ENCODE data around the gene CTSD. TPM values are rescaled to one million over a fixed set of nuclear protein-coding genes. Genes with fewer than 3 reads are reported as not detected.
A peak's percentile ranks its signal among the peaks of the same experiment; 100 is the strongest.

Gene CTSD
- polyA plus RNA-seq, 2 of the 4 experiments (the other 2 are of a cell fraction) = 74.0 to 310 TPM

GRCh38 chr11:1778141-1778911 lies 14.6 kb upstream of the CTSD start:
- no peak for FAIRE-seq
- Histone ChIP-seq H3K27ac (peak overlapping the region; percentile 19 to 75; a peak in 4 of 6 replicates), H3K4me1 (peaks cover 39% of the 10 kb centered on the region), H3K9me3 (no peaks in the 10 kb centered on the region), H3K4me3 (no peak overlapping the region), H3K4me2 (no peak overlapping the region)
- ChIA-PET POLR2A (no interaction called here), CTCF (interaction anchor here (1.7 to 2.4 kb wide), 2 partner anchors 11 to 54 kb away, joined by 4 to 13 read pairs; no protein-coding TSS in a partner anchor)
- no peak for DNase-seq (ENCODE audit: low read depth in 1 of 2, low spot score in 1 of 2)
- no peak for ATAC-seq
- 82% methylated on average over 10 of the region's 14 CpGs for WGBS (ENCODE audit: missing lambda C conversion rate)
- TF ChIP-seq MAX (IDR thresholded peaks at IDR 0.05) (no peak), REST (IDR thresholded peaks at IDR 0.05) (no peak), CBX2 (IDR thresholded peaks at IDR 0.05; ENCODE audit: borderline replicate concordance, low read depth) (no peak), ZC3H11A (IDR thresholded peaks at IDR 0.05) (no peak), ESRRA (IDR thresholded peaks at IDR 0.05; ENCODE audit: borderline replicate concordance, low read length) (no peak)

- FAIRE-seq (no peak), DNase-seq (ENCODE audit: low read depth in 1 of 2, low spot score in 1 of 2) (no peak), ATAC-seq (no peak)
- Histone ChIP-seq H3K4me1 (peaks cover 39% of the 10 kb centered on the region), H3K4me3 (no peak overlapping the region), H3K27ac (peak overlapping the region; percentile 19 to 75; a peak in 4 of 6 replicates), H3K4me2 (no peak overlapping the region), H3K9me3 (no peaks in the 10 kb centered on the region)
- ChIA-PET CTCF (interaction anchor here (0.8 to 2.4 kb wide), 4 partner anchors 12 to 105 kb away, joined by 3 to 13 read pairs (median 6); partner anchors contain the start of gene CTSD), POLR2A (no interaction called here)
- TF ChIP-seq HES2 (IDR thresholded peaks at IDR 0.05) (no peak), JUNB (IDR thresholded peaks at IDR 0.05) (no peak), TP53 (CRISPR knock-in tag; IDR thresholded peaks at IDR 0.05) (no peak), HOXA7 (CRISPR knock-in tag; IDR thresholded peaks at IDR 0.05) (no peak), MAFK (IDR thresholded peaks at IDR 0.05; ENCODE audit: partially characterized antibody) (no peak), BHLHE40 (IDR thresholded peaks at IDR 0.05; ENCODE audit: low read depth, low read length) (no peak), ATOH8 (CRISPR knock-in tag; IDR thresholded peaks at IDR 0.05; ENCODE audit: low read depth) (no peak), ZFP36 (IDR thresholded peaks at IDR 0.05; ENCODE audit: borderline replicate concordance, partially characterized antibody) (no peak), HDAC2 (IDR thresholded peaks at IDR 0.05) (no peak), RAD21 (conservative IDR thresholded peaks at IDR 0.05 in 1 of 2, IDR thresholded peaks at IDR 0.05 in 1 of 2) (no peak), KDM5A (IDR thresholded peaks at IDR 0.05) (no peak), MAZ (IDR thresholded peaks at IDR 0.05; ENCODE audit: borderline replicate concordance, low read depth, low read length) (no peak), CEBPB (IDR thresholded peaks at IDR 0.05) (no peak), ESRRA (IDR thresholded peaks at IDR 0.05; ENCODE audit: borderline replicate concordance, low read length) (no peak), TFCP2L1 (CRISPR knock-in tag; IDR thresholded peaks at IDR 0.05) (no peak), RFX5 (IDR thresholded peaks at IDR 0.05) (no peak)
- TF ChIP-seq, protein P1, sequence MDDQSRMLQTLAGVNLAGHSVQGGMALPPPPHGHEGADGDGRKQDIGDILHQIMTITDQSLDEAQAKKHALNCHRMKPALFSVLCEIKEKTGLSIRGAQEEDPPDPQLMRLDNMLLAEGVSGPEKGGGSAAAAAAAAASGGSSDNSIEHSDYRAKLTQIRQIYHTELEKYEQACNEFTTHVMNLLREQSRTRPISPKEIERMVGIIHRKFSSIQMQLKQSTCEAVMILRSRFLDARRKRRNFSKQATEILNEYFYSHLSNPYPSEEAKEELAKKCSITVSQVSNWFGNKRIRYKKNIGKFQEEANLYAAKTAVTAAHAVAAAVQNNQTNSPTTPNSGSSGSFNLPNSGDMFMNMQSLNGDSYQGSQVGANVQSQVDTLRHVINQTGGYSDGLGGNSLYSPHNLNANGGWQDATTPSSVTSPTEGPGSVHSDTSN (IDR thresholded peaks at IDR 0.05) = no peak
- WGBS (ENCODE audit: missing lambda C conversion rate) = 90% methylated on average over 2 of the region's 2 CpGs
Measured at GRCh38 chr11:1777737-1778136, 14.0 kb upstream of the CTSD start.

All from A549 (cell line).